Spleen (tissue), 11 donors: Measurements from ENCODE around the gene CABLES1. TPM values are rescaled to one million over a fixed set of nuclear protein-coding genes. Genes with fewer than 3 reads are reported as not detected.
A peak's percentile ranks its signal among the peaks of the same experiment; 100 is the strongest.

ENCODE experiments used
- DNase-seq: peaks from one replicate; pipeline ENCODE4 v3.0.0-alpha.2; 2020
- H3K27ac ChIP-seq, 8 donors: fragments of 200-600 bp; sonication (generic) in 7 of 8; 1 replicate in 4 of 8; 2 replicates in 4 of 8; pipeline versions ENCODE4 v1.5.0 to v1.8.0; 2016 to 2021; ENCODE audit warnings: inconsistent platforms in 4 of 8, mild to moderate bottlenecking in 4 of 8, moderate library complexity in 1 of 8
- H3K27me3 ChIP-seq, 7 donors: fragments of 200-600 bp; sonication (generic) in 6 of 7; replicated peaks in 1 of 7; 1 replicate in 4 of 7; 2 replicates in 3 of 7; pipeline versions ENCODE4 v1.5.0 to v1.8.0; 2016 to 2021; ENCODE audit warnings: inconsistent platforms in 3 of 7, mild to moderate bottlenecking in 1 of 7
- H3K36me3 ChIP-seq, 6 donors: fragments of 200-600 bp; sonication (generic) in 5 of 6; 1 replicate in 4 of 6; 2 replicates in 2 of 6; pipeline versions ENCODE4 v1.5.0 to v1.8.0; 2016 to 2021; ENCODE audit warnings: inconsistent platforms in 2 of 6
- H3K4me1 ChIP-seq, 6 donors: fragments of 200-600 bp; sonication (generic) in 5 of 6; 1 replicate in 3 of 6; 2 replicates in 3 of 6; pipeline versions ENCODE4 v1.5.0 to v1.8.0; 2016 to 2021; ENCODE audit warnings: inconsistent platforms in 3 of 6
- H3K4me3 ChIP-seq, 8 donors: fragments of 200-600 bp; sonication (generic) in 7 of 8; 1 replicate in 4 of 8; 2 replicates in 4 of 8; pipeline versions ENCODE4 v1.5.0 to v1.8.0; 2016 to 2021; ENCODE audit warnings: inconsistent platforms in 4 of 8, mild to moderate bottlenecking in 4 of 8, moderate library complexity in 2 of 8
- H3K9me3 ChIP-seq, 8 donors: fragments of 200-600 bp; sonication (generic) in 7 of 8; 1 replicate in 4 of 8; 2 replicates in 4 of 8; pipeline versions ENCODE4 v1.5.0 to v1.8.0; 2016 to 2021; ENCODE audit warnings: inconsistent platforms in 4 of 8
- CTCF ChIP-seq, 11 experiments: fragments of 200-600 bp in 7 of 11; fragments of 450-650 bp in 4 of 11; sonication (generic) in 4 of 11; IDR thresholded peaks in 8 of 11; conservative IDR thresholded peaks in 3 of 11; 1 replicate in 7 of 11; 2 replicates in 4 of 11; pipeline versions ENCODE4 v1.4.0 to v1.8.0; 2016 to 2021; ENCODE audit warnings: antibody characterized with exemption in 11 of 11, inconsistent platforms in 4 of 11, mild to moderate bottlenecking in 1 of 11
- POLR2A ChIP-seq, 3 donors: fragments of 450-650 bp; IDR thresholded peaks; one replicate each; pipeline ENCODE4 v1.5.1; 2017; ENCODE audit warnings: antibody characterized with exemption in 3 of 3, mild to moderate bottlenecking in 1 of 3
- POLR2AphosphoS5 ChIP-seq, 3 donors: sonication (generic); formaldehyde crosslinking; IDR thresholded peaks; one replicate each; pipeline ENCODE4 v1.5.1; 2017; ENCODE audit warnings: antibody characterized with exemption in 3 of 3
- WGBS, 5 donors: extraction: QIAGEN DNeasy Blood & Tissue Kit in 3 of 5; methylation state at CpG; one replicate each; pipeline versions ENCODE4 v1.1.5 to v1.1.7; 2013 to 2018; 5-methylcytosine and 5-hydroxymethylcytosine counted together
- intact Hi-C: fragments of 100-400 bp; cut with DNase I; formaldehyde crosslinking; loops from one replicate; pipeline ENCODE4 v1.15.0; 2023; ENCODE audit warnings: low total_unique reads
- polyA plus RNA-seq, 3 donors: library from polyadenylated mRNA; stranded (reverse); fragments of 200-250 nt; gene quantifications; one replicate each; pipeline ENCODE4 v1.2.1, GENCODE V29; 2013
- total RNA-seq, 7 donors: library from RNA; depleted of rRNA in 3 of 7; stranded (reverse); fragments of >200 nt in 3 of 7; fragmentation: NEBNext Ultra II Directional in 4 of 7; extraction: Animal tissue kit (Norgen Biotek cat#: 25700) in 4 of 7; gene quantifications; one replicate each; pipeline versions ENCODE4 v1.1.0 to v1.2.1, GENCODE V29; 2016 to 2021
- donor health status: healthy with polysubstance abuse.
- donor health status: DM: no; HTN: no; CAD: no; lungs with moderate emphysema.
- donor health status: DM: no; HTN: no; CAD: no.
- donor health status: Bipolar disorder and iron deficiency.
- donor health status: healthy.
- donor health status: DM: no; HTN: no; CAD: no.
- donor health status: DM: yes; HTN: yes; CAD: no.

The CABLES1 gene
- total and polyA plus RNA-seq, 10 donors = 1.7 to 18.7 (median 6.0) TPM

GRCh38 chr18:23137788-23138216 lies 2.5 kb downstream of the CABLES1 start:
- 73 to 94% (median 85%) methylated on average over 4 to 9 of the region's 9 CpGs for WGBS, 5 donors
- no peak for DNase-seq
- intact Hi-C loops = loop anchor here (10.0 kb wide), 1 partner anchor 277 kb away; no protein-coding TSS in a partner anchor

GRCh38 chr18:23138471-23138870 lies 3.2 kb downstream of the CABLES1 start:
- WGBS, 5 donors = 87 to 95% (median 88%) methylated on average over 5 of the region's 5 CpGs
- DNase-seq = no peak
- Histone ChIP-seq H3K27me3 (peaks cover 0 to 53% (median 23%) of the 10 kb centered on the region in 7 donors), H3K4me1 (peaks cover 33 to 72% (median 54%) of the 10 kb centered on the region in 6 donors), H3K36me3 (no peaks in the 10 kb centered on the region), H3K9me3 (no peaks in the 10 kb centered on the region), H3K4me3 (no peak overlapping the region), H3K27ac (no peak overlapping the region)
- intact Hi-C loops = loop anchor here (10.0 kb wide), 1 partner anchor 276 kb away; no protein-coding TSS in a partner anchor
- TF ChIP-seq CTCF (IDR thresholded peaks at IDR 0.05 in 8 of 11, conservative IDR thresholded peaks at IDR 0.05 in 3 of 11) (no peak), POLR2AphosphoS5 (IDR thresholded peaks at IDR 0.05) (no peak), POLR2A (IDR thresholded peaks at IDR 0.05) (no peak)

More at GRCh38 chr18:23137788-23138216, 2.5 kb downstream of the CABLES1 start:
- Histone ChIP-seq H3K36me3 (no peaks in the 10 kb centered on the region), H3K9me3 (no peaks in the 10 kb centered on the region), H3K27ac (no peak overlapping the region), H3K4me3 (peak overlapping the region in 2 of 8 donors; percentile 58 to 81), H3K4me1 (peaks cover 26 to 65% (median 48%) of the 10 kb centered on the region in 6 donors), H3K27me3 (peaks cover 0 to 60% (median 23%) of the 10 kb centered on the region in 7 donors)
- TF ChIP-seq POLR2AphosphoS5 (IDR thresholded peaks at IDR 0.05) (no peak), POLR2A (IDR thresholded peaks at IDR 0.05) (no peak), CTCF (IDR thresholded peaks at IDR 0.05 in 8 of 11, conservative IDR thresholded peaks at IDR 0.05 in 3 of 11) (no peak)

- DNase-seq = no peak
- H3K36me3 ChIP-seq = no peaks in the 10 kb centered on the region
- H3K4me1 ChIP-seq = peaks cover 26 to 60% (median 45%) of the 10 kb centered on the region in 6 donors
- intact Hi-C loops = no loop called here
- H3K4me3 ChIP-seq = no peak overlapping the region
- WGBS, 5 donors = 68 to 83% (median 73%) methylated on average over 12 of the region's 12 CpGs
- H3K9me3 ChIP-seq = no peaks in the 10 kb centered on the region
- H3K27ac ChIP-seq = no peak overlapping the region
- TF ChIP-seq POLR2AphosphoS5 (IDR thresholded peaks at IDR 0.05) = no peak
- TF ChIP-seq POLR2A (IDR thresholded peaks at IDR 0.05) = no peak
- no peak for TF ChIP-seq CTCF (IDR thresholded peaks at IDR 0.05 in 8 of 11, conservative IDR thresholded peaks at IDR 0.05 in 3 of 11)
- H3K27me3 ChIP-seq = peaks cover 0 to 24% (median 10%) of the 10 kb centered on the region in 7 donors
Observed at GRCh38 chr18:23141104-23141999, 6.1 kb downstream of the CABLES1 start.
